Nephron progenitor cell (in vitro differentiated cells): Measurements from ENCODE around the gene ABHD12B.

Source experiments
- DNase-seq: peaks from one replicate; pipeline ENCODE4 v3.0.0; 2021
- H3K27ac Mint-ChIP-seq: 2 replicates; pipeline ENCODE4 v1.8.0; 2021; ENCODE audit warnings: mild to moderate bottlenecking, moderate library complexity, mixed read lengths
- H3K27me3 Mint-ChIP-seq: 2 replicates; pipeline ENCODE4 v1.8.0; 2021; ENCODE audit warnings: mild to moderate bottlenecking, low read depth, mixed read lengths; ENCODE audit not compliant: poor library complexity
- H3K36me3 Mint-ChIP-seq: 2 replicates; pipeline ENCODE4 v1.8.0; 2021; ENCODE audit warnings: low read depth, mixed read lengths
- H3K4me1 Mint-ChIP-seq: 2 replicates; pipeline ENCODE4 v1.8.0; 2021; ENCODE audit warnings: mixed read lengths
- H3K4me3 Mint-ChIP-seq: 2 replicates; pipeline ENCODE4 v1.8.0; 2021; ENCODE audit warnings: mild to moderate bottlenecking, moderate library complexity, mixed read lengths
- H3K9me3 Mint-ChIP-seq: 2 replicates; pipeline ENCODE4 v1.8.0; 2021; ENCODE audit warnings: mild to moderate bottlenecking, moderate library complexity, mixed read lengths
- TF ChIP-seq, protein P1 (sequence below): fragments of 200-600 bp; sonication (generic); IDR thresholded peaks from 2 replicates; pipeline ENCODE4 v1.5.0; 2021; ENCODE audit warnings: antibody characterized with exemption

Gene ABHD12B

DNA sequence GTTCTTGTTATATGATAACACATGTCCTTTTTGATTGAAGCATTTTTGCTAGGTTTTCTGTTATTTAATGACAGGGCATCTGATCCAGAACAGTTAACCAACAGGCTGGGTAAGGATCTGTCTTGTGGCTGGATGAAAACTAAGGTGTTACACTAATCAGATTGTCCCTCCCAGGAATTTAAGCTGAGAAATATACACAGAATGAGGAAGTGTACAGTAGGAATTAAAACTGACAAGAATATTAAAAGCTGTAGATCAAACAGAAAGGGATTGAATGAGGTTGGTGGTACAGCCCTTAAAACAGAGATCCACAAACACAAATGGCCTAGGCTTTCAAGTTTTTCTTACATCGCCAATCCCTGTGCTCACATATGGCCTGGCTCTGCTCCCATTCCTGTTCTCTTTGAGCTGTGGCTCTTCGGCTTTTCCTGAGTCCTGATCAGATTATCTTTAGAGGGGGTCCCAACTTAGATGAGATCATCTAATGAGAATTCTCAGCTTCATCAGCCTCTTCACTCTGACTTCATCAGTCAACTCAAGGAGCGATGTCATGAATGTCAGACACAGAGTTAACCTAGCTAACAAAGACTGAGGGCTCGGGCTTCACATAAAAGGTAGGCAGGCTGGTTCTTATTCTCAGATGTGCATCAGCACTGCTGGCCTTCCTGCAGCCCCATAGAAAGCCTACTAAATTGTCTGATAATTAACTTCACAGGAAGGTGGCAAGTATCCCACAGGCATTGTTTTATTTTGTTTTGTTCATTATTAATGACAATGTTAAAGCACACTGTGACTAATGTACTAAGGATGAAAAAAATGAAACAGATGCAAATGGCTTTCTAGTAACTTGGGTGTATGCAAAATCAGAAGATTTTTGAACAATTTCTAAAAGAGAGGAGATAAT, 61.0 kb downstream of the ABHD12B start:
- no peak for DNase-seq
- no peaks in the 10 kb centered on the region for H3K9me3 Mint-ChIP-seq
- H3K27me3 Mint-ChIP-seq: peaks cover 2% of the 10 kb centered on the region
- peaks cover 9% of the 10 kb centered on the region for H3K4me1 Mint-ChIP-seq
- H3K4me3 Mint-ChIP-seq: no peak overlapping the region
- TF ChIP-seq, protein P1, sequence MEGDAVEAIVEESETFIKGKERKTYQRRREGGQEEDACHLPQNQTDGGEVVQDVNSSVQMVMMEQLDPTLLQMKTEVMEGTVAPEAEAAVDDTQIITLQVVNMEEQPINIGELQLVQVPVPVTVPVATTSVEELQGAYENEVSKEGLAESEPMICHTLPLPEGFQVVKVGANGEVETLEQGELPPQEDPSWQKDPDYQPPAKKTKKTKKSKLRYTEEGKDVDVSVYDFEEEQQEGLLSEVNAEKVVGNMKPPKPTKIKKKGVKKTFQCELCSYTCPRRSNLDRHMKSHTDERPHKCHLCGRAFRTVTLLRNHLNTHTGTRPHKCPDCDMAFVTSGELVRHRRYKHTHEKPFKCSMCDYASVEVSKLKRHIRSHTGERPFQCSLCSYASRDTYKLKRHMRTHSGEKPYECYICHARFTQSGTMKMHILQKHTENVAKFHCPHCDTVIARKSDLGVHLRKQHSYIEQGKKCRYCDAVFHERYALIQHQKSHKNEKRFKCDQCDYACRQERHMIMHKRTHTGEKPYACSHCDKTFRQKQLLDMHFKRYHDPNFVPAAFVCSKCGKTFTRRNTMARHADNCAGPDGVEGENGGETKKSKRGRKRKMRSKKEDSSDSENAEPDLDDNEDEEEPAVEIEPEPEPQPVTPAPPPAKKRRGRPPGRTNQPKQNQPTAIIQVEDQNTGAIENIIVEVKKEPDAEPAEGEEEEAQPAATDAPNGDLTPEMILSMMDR: no peak
- H3K36me3 Mint-ChIP-seq: peaks cover 18% of the 10 kb centered on the region
- H3K27ac Mint-ChIP-seq: peak overlapping the region; percentile 27

DNA sequence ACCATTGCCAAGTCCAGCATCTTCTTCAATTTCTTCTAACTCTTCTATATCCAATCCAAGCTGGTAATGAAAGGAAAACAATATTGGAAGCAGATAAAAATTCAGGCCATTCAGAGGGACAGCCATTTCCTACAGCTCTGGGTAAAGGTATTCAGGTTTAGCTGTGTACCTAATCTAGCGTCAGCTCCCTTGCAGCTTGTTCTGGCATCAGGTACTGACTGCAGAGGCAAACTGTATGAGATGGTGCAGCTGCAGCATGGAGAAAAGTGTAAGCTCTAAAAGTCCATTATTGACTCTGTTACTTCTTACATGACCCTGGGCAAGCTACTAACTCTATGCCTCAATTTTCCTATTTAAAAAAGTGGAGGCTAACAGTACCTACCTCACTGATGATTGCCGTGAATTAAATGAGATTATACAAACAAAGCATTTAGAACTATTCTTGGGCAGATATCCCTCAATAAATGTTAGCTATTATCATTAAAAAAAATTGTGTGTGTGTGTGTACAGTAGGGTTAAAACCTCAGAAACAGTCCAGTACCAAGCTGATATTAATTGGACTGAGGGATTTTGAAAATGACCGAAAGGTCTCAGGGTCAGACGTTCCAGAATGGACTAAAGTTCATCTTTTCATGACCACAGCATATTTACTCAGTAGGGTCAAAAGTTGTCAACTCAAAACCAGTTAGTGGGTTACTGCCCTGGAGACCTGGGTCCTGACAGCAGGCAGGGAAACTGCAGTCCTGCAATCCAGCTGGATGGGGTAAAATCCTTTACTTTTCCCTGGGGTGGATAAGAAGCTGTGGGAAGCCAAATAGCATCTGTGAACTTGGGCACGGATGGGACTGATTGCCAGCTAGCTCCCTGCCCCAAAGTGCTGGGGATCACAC, 63.5 kb downstream of the ABHD12B start:
- DNase-seq: no peak
- Mint-ChIP-seq H3K36me3 (peaks cover 13% of the 10 kb centered on the region), H3K4me1 (peaks cover 9% of the 10 kb centered on the region), H3K27me3 (no peaks in the 10 kb centered on the region), H3K4me3 (no peak overlapping the region), H3K9me3 (no peaks in the 10 kb centered on the region), H3K27ac (no peak overlapping the region)
- TF ChIP-seq, protein P1: no peak

DNA sequence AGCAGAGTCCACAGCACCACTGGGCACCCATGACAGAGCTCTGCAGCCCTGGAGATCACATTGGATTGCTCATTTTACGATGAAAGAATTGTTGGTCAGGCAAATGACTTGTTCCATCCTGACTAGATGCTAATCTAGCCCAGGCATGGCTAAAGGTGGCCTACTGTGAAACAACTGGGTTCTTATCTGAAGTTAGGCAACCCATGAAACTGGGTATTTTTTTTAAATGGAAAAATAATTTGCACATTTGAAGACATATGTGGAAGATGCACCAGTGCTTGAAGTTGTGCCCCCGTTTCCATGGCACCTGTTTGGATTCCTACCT, 64.1 kb downstream of the ABHD12B start:
- Mint-ChIP-seq H3K36me3 (peaks cover 15% of the 10 kb centered on the region), H3K4me1 (peaks cover 9% of the 10 kb centered on the region)
- no peak for DNase-seq

DNA sequence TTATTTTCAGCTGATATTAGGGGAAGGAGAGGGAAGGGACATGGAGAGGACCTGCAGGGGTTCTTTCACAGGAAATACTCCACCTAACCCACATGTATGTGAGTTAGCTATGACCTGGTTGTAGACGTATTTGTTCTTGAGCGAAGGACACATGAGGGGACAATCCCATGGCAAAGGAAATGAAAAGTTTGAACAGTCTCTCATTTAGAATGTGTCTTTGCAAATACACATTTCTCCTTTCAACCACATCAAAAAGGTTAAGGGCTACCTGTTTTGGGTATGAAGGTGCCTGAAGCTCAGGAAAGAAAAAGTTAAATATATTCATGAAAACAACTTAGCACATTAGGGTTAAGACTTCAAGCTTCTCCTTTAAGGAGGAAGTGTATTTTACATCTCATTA, 65.0 kb downstream of the ABHD12B start:
- H3K9me3 Mint-ChIP-seq: no peaks in the 10 kb centered on the region
- TF ChIP-seq, protein P1: no peak
- H3K36me3 Mint-ChIP-seq: peaks cover 19% of the 10 kb centered on the region
- DNase-seq: no peak
- peaks cover 9% of the 10 kb centered on the region for H3K4me1 Mint-ChIP-seq
- H3K27ac Mint-ChIP-seq: no peak overlapping the region
- no peak overlapping the region for H3K4me3 Mint-ChIP-seq
- H3K27me3 Mint-ChIP-seq: no peaks in the 10 kb centered on the region

More for the DNA sequence above, 64.1 kb downstream of the ABHD12B start:
- no peaks in the 10 kb centered on the region for H3K27me3 Mint-ChIP-seq
- H3K4me3 Mint-ChIP-seq: no peak overlapping the region
- H3K27ac Mint-ChIP-seq: no peak overlapping the region
- H3K9me3 Mint-ChIP-seq: no peaks in the 10 kb centered on the region
- TF ChIP-seq, protein P1: no peak

DNA sequence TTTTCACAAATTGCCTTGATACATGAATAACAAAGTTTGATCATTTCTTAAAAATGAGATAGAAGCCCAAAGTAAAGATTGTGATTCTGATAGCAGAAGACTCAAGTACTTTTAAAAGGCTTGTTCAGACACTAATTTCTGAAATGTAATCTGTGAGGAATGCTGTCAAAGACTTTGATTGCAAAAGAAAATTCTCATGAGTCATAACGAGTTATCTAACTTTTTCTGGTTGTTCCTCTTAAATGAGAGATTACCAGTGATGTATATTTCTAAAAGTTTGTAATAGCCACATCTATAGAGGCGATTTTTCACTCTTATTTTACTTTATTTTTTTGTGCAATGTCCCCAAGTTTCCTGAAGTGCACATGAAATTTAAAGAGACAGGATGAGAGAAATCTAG, 65.5 kb downstream of the ABHD12B start:
- Mint-ChIP-seq H3K36me3 (peaks cover 21% of the 10 kb centered on the region), H3K9me3 (no peaks in the 10 kb centered on the region), H3K4me1 (peaks cover 9% of the 10 kb centered on the region), H3K27me3 (no peaks in the 10 kb centered on the region), H3K27ac (no peak overlapping the region), H3K4me3 (no peak overlapping the region)
- TF ChIP-seq, protein P1: no peak
- no peak for DNase-seq
